Measurements from ENCODE around the gene ACKR3. TPM values are rescaled to one million over a fixed set of nuclear protein-coding genes. Genes with fewer than 3 reads are reported as not detected.

ACKR3 gene
- total RNA-seq, 1 experiment from 2014 or later = 1.3 TPM

- no peak for DNase-seq (ENCODE audit: low spot score)
These were observed 60.6 kb downstream of the ACKR3 start for GRCh38 chr2:236629961-236630872.

GRCh38 chr2:236631281-236631855, 61.7 kb downstream of the ACKR3 start:
- no peak for DNase-seq (ENCODE audit: low spot score)

GRCh38 chr2:236631856-236632291, 62.2 kb downstream of the ACKR3 start:
- DNase-seq (ENCODE audit: low spot score) = no peak

All from A172 (cell line).